EH (cell line): ENCODE data around the gene LAMTOR1.
A peak's percentile ranks its signal among the peaks of the same experiment; 100 is the strongest.

Source experiments
- DNase-seq: peaks from one replicate; pipeline ENCODE4 v3.0.0-alpha.2; 2015; ENCODE audit warnings: low read depth

Gene LAMTOR1

GRCh38 chr11:72081184-72081644 is 21.9 kb downstream of the LAMTOR1 start:
- DNase-seq = no peak

GRCh38 chr11:72080326-72081183 is 22.5 kb downstream of the LAMTOR1 start, which contains the start of the genes LRRC51 and NUMA1:
Gene LRRC51 (plus strand): TSS chr11:72080850. CDS start chr11:72089084, 8,234 bp downstream.
Gene NUMA1 (minus strand): TSS chr11:72080542. CDS start chr11:72035943, 44,599 bp downstream.
- peak; percentile 100 for DNase-seq

- DNase-seq = no peak
Observed at GRCh38 chr11:72079819-72080325, 23.2 kb downstream of the LAMTOR1 start.

- DNase-seq = peak; percentile 45
Observed at GRCh38 chr11:72078477-72078876, 24.6 kb downstream of the LAMTOR1 start.

- no peak for DNase-seq
Observed at GRCh38 chr11:72075756-72076155, 27.3 kb downstream of the LAMTOR1 start.

- peak; percentile 47 for DNase-seq
Observed at GRCh38 chr11:72075109-72075508, 28.0 kb downstream of the LAMTOR1 start.

- peak; percentile 88 for DNase-seq
Observed at GRCh38 chr11:72072348-72072747, 30.7 kb downstream of the LAMTOR1 start.

GRCh38 chr11:72070491-72070890 is 32.6 kb downstream of the LAMTOR1 start:
- DNase-seq = no peak

GRCh38 chr11:72069787-72070251 is 33.3 kb downstream of the LAMTOR1 start:
- DNase-seq = peak; percentile 90

GRCh38 chr11:72069200-72069599 is 33.9 kb downstream of the LAMTOR1 start:
- peak; percentile 47 for DNase-seq

GRCh38 chr11:72067676-72068075 is 35.4 kb downstream of the LAMTOR1 start:
- DNase-seq = no peak

GRCh38 chr11:72067266-72067665 is 35.8 kb downstream of the LAMTOR1 start:
- DNase-seq = no peak

- DNase-seq = peak; percentile 41
Observed at GRCh38 chr11:72066855-72067254, 36.2 kb downstream of the LAMTOR1 start.

GRCh38 chr11:72061739-72062396 is 41.2 kb downstream of the LAMTOR1 start:
- DNase-seq = no peak

GRCh38 chr11:72058416-72059034 is 44.6 kb downstream of the LAMTOR1 start:
- peak; percentile 88 for DNase-seq

GRCh38 chr11:72048766-72049460 is 54.2 kb downstream of the LAMTOR1 start:
- no peak for DNase-seq
